HG03175 (cell line): ENCODE results near the gene GFY.

ENCODE experiments used
- ATAC-seq: cut with Tn5 transposase; IDR thresholded peaks from one replicate; pipeline ENCODE4 v1.9.1; 2021; ENCODE audit warnings: mild to moderate bottlenecking, moderate library complexity; ENCODE audit not compliant: unreplicated experiment

The GFY gene

DNA sequence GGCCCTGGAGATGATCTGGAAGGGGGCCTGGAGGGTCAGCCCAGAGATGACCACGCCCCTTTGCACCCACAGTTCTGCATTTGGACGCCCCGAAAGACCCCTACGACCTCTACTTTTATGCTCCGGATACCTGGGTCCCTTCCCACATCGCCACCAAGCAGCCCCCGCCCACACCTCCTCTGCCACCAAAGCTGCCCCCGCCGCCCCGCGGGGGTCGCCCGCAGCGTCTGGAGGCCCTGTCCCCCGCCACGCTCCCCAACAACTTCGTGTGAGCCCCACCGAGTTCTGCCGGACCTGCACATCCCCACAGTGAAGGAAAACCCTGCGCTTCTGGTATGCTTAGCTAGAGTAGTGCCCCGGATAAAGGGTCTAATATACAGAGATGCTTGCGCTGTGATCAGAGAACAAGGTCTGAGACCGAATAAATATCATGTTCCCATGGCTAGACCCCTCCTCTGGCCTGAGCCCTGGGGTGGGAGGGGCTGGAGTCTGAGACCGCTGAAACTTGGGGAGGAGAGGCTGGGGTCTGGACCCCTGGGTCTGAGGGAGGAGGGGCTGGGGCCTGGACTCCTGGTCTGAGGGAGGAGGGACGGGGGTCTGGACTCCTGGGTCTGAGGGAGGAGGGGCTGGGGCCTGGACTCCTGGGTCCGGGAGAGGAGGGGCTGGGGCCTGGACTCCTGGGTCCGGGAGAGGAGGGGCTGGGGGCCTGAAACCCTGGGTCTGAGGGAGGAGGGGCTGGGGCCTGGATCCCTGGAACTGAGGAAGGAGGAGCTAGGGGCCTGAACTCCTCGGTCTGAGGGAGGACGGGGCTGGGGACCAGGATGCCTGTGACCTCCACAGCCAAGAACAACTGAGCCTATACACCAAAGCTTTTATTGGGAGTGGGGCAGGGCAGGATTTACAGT lies 3.6 kb downstream of the GFY start:
- no peak for ATAC-seq

DNA sequence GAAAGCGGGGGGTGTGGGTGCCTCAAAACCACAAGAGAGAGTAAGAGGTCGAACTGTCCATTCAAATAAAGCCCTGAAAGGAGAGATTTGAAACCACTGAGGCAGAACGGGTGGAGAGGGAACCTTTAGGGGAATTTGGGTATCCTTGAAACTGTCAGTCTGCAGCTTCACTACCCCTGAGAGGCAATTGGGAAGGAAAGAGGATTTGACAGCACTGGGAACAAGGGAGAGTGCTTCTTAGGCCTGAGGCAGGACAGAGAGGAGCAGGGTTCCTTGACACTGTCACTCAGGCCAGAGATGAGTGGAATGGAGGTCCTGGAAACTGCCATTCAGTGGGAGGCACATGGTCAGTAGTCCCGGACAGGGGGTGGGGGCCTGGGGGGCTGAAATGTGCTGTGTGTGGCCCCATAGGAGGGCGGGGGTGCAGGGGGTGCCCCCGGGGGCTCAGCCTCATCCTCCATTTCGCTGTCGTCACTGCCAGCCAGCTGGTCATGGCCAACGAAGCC lies 5.0 kb downstream of the GFY start:
- no peak for ATAC-seq

DNA sequence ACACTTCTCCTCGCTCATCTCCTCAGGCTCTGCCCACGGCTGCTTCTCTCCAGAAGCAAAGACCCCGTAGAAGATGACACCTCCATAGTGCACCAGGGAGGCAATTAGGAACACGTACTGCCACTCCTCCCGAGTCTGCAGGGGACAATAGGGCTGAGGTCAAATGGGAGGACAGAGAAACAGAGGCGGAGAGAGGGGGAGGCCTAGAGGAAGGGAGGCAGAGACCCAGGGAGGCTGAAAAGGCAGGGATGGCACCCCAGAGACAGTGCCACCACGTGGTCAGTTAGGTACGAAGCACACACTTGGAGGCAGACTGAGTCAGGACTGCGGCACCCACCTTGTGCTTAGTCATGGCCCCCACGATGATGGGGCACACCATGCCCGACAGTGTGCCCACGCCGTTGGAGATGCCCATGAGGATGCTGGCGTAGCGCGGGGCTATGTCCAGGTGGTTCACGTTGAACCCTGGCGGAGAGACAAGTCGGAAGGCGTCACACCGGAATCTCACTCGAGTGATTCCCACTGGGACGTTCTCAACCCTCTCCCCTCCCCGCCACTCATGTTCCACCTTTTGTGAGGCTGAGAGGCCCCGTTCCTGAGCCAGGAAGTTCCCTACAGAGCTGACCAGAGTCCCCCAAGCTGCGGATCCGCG lies 5.6 kb downstream of the GFY start:
- ATAC-seq: no peak

DNA sequence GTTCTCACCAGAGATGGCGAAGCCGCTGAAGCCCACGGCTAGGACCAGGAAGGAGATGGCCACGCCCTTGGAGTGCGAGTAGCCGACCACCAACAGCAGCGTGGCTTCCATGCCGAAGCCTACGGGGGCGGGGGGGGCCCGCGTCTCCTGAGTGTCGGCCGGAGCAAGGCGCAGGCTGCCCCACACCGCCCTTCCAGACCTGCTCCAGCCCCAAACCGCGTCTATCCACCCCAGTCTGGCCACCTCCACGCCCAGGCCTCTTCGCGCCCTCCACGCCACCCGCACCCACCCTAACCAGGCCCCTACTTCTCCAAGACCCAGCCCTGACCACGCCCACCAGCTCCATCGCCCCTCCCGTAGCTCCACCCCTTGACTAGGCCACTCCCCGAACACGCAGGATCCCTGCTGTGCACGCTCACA lies 6.2 kb downstream of the GFY start:
- no peak for ATAC-seq

DNA sequence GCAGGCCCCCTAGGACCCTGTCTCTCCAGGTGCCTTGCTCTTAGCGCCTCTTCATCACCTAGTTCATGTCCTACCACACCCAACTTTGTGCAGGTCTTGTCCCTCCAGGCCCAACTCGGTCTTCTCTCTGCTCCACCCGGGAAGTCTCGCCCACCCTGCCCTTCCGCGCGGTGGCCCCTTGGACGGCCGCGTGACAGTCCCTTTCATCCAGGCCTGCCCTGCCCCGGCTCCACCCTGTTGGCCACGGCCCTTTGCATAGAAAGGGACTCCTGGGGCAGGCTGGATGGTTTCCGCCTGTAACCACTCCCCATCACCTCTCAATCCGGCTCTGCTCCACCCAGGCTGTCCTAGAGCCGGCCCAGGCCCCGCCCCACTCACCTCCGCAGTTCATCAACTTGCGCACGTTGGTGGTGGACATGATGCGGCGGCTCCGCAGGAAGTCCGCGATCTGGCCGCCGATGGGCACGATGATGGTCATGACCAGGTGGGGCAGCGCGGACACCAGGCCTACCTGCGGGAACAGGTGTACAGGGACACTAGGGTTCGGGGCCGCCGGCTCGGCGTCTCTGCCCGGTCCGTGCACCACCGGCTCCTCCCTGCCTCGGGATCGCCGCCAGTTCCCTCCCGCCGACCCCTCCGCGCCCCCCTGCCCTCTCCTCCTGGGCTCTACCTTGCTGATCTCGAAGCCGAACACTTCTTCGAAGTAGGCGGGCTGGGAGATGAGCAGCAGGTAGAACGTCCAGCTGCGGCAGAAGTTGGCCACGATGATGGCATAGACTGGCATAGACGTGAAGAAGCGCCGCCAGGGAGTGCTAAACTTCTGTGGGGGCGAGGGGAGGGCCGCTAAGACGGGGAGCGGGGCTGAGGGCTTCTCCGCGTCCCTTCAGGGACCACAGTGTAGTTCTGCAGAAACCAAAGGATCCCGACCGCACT lies 7.2 kb downstream of the GFY start:
- ATAC-seq: no peak

DNA sequence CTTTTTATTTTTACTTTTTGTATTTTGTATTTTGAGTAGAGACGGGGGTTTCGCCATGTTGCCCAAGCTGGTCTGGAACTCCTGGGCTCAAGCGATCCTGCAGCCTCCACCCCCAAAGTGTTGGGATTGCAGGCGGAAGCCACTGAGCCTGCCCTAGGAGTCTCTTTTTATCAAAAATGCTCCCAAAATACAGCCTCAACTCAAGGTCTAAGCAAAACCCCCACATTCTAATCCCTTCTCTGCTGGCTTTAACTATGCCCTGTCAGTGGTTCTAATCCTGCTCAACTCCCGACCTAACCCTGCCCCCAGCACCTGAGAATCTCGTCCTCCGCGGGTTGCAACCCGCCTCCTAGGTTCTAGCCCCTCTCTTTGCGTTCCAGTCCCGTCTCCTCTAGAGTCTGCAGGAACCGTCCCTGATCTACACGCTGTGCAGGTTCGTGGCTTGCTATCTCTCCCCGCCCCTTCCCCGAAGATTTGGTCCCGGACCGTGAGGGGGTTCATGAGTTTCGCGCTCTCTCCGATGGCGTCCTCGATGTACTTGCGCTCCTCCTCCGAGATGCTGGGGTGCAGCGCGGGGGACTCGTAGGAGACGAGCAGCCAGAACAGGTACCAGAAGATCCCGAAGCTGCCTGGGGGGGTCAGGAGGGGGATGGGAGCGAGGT lies 8.2 kb downstream of the GFY start:
- no peak for ATAC-seq

DNA sequence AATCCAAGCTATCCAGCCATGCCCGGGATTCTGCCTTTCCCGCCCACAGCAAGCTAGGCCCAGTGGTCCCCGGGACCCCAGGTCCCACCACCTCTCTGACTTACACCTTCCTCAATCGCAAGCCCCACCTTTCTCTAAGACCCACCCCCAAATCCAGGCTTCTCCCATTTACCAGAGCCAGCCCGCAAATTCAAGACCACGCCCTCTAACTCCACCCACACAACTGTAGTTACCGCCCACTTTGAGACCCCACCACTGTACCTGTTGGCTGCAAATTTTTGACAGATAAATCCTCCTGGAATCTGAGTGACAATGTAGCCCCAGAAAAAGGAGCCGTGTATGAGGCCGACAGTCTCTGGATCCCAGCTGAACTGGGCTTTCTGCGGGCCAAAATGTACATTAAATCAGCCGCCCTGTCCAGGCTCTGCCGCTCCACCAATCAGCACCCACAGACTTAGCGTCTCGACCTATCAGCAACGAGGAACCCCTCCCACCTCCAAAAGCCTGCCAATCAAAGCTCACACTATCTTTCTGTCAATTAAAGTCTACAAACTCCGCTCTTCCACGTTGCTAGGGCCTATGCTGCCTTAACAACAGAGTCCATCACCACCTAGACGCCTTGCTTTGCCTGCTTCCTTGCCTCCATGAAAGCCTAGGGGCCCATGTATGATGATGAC lies 9.9 kb downstream of the GFY start:
- ATAC-seq: no peak

DNA sequence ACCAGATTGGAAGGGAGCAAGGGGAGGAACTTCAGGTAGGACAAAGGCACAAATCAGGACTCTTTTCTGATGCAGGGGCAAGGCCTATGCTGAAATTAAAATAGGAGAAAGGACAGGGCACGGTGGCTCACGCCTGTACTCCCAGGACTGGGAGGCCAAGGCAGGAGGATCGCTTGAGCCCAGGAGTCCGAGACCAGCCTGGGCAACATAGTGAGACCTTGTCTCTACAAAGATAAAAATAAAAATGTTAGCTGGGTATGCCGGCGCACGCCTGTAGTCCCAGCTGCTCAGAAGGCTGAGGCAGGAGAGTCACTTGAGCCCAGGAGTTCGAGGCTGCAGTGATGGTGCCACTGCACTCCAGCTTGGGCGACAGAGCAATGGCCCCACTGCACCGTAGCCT lies 10.5 kb downstream of the GFY start:
- ATAC-seq: no peak

DNA sequence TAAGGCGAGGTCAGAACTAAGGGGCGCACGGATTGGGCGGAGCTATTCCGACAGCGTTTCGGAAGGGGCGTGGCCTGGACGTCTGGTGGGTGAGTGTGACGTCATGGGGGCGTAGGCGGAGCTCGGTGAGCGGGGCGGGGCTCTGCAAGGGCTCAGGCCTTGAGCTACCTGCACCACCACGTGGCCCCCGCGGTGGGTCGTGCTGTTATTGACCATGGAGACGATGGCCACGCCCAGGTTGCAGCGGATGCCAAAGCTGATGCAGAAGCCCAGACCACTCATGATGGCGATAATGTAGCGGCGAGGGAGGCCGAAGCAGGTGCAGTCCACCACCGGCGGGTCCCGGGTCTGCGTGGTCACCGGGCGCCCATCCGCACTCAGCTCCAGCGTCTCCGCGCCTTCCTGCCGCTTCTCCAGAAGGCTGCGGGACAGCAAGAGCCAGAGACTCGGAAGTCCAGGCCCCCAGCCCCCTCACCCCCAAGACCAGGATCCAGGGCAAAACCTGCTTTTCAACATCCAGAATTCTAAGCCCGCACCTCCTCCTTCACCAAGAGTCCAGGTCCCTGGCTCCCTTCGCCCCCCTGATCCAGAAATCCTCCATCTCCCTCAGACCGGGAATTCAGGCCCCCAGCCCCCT lies 11.3 kb downstream of the GFY start:
- no peak for ATAC-seq

DNA sequence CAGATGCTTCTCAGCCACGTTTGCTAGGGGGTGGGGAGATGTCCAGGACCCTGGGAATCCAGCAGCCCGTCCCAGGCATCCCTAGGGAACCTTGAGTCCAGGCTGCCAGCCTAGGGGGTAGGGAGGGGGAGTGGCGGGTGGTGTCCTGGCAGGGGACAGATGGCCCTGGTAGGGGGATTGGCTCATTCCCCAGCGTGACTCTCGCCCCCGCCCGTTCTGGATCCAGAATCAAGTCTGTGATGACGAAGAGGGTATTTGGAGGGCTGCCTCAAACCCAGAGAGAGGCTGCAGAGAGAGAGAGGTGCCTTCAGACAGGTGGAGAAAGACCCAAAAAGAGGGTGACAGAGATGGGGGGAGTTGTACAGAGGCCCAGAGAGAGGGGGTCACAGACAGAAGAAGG lies 12.0 kb downstream of the GFY start:
- no peak for ATAC-seq

DNA sequence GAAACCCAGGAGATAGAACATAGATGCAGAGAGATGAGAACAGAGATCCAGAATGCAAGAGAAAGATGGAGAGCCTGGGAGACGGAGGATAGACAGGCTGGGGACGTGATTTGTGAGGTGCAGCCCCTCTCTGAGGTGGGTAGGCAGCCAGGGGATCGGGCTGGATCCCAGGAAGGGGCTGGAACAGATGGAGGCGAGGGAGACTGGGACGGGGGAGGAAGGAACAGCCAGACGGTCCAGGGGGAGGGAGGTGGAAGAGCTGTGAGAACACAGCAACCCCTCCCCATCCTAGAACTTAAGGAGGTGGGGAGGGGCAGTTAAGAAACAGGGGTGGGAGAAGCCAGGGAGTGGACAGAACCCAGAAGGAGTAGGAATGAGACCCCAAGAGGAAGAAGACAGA lies 13.1 kb downstream of the GFY start:
- no peak for ATAC-seq

DNA sequence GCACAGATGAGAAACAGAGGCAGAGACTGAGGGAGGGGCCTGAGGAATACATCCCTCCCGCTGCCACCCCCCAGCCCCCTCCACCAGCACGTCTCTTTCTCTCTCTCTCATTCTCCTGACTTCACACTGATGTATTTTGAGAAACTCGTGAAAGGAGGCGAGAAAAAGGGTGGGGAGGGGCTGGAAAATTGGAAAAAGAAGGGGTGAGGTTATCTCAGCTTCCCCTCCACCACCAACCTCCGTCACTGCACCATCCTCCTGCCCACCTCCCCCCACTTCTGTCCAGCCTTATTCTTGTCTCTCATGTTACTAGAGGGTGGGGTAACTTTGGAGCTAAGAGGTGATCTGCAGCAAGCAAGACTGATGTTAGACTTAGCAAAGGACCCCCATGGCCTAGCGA lies 14.6 kb downstream of the GFY start:
- ATAC-seq: no peak

DNA sequence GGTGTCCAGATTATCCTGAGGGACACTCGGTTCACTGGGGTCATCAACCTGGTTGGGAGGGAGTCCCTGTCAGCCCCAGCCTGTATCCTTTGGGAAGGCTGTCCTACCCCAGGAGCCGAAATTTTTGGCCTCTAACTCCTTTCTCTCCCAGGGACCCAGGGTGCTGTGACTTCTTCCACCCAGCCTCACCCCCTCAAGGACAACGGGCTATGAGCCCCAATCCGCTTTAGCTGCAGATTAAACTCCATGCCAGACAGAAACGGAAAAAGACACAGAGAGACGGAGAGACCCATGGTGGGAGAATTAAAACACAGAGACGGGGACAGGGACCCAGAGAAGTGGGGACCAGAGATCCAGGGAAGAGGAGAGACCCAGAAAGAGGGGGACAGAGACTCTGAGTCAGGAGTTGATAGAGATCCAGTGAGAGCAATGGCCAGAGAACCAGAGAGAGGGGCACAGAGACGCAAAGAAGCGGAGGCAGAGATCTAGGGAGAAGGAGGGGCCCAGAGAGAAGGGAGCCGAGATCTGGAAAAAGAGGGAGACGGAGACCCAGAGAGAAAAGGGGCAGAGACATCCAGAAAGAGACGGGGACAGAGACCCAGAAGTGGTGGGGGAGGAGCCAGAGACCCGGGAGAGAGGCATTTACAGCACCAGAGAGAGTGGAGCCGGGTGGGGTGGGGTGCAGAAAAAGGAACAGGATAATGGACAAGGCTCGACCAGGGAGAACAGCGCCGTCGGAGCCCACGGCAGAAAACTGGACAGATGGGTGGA lies 15.4 kb downstream of the GFY start:
- ATAC-seq: no peak

DNA sequence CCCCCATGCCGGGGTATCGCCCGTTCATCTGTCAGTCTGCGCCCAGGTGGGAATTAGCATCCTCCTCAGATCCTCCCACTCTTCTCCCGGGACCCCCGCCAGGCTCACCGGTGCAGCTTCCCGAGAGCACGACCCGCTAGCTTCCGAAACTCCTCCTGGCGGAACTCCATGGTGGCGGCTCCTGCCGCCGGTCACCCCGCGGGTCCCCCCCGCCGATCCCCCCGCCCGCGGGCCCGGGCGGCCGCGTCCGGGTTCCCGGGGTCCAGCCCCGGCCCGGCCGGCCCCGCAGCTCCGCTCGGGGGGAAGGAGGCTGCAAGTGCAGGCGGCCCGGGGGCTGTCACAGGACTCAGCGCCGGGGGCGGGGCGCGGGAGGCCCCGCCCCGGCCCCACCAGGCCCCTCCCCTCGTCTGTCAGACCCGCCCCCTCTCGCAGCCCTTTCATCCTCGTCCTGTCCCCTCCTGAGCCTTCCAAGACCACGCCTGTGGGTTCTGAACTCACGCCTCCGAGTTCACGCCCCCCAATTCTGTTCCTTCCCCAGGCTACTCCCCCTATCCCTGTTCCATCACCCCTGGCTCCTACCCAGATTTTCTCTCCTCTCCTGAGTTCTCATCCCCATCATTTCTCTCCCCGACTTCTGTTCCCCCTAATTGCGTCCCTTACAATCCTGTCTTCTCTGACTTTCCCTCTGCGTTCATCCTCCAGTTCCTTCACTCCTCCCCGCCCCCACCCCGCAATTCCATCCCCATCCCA lies 16.2 kb downstream of the GFY start, which contains the start of gene SLC17A7:
Gene SLC17A7 (minus strand): TSS at position 318 of the 750 bp plus-strand sequence. CDS start 148 bp downstream, at position 170.
- no peak for ATAC-seq

DNA sequence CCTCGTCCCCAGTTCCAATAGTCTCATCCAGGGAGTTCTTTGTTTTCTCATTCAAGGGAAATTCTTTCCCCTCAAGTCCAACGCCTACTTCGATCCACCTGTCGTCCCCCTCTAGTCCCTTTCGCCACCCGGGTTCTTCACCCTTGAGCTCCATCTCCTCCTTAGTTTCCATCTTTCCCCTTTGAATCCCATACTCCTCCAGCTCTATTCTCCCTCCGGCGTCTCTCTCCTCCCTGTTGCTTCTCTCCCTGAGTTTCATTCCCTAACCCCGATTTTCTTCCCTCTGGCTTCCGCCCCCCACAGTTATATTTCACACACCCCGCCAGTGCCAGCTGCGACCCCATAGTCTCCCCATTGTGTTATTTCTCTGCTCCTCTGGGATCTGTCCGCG lies 16.8 kb downstream of the GFY start:
- no peak for ATAC-seq

DNA sequence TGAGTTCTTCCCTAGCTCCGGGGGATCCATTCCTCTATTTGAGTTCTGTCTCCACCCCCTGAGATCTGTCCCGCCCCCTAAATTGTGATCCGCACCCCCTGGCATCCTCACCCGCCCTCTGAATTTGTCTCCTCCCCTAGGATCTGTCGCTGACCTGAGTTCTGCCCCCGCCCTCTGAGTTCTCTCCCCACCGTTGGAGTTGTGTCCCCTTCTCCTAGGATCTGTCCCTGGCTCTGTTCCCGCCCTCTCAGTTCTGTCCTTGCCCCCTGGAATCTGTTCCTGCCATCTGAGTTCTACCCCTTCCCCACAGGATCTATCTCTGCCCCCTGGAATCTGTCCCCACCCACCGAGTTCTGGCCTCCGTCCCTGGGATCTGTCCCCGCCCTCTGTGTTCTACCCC lies 17.2 kb downstream of the GFY start:
- no peak for ATAC-seq

DNA sequence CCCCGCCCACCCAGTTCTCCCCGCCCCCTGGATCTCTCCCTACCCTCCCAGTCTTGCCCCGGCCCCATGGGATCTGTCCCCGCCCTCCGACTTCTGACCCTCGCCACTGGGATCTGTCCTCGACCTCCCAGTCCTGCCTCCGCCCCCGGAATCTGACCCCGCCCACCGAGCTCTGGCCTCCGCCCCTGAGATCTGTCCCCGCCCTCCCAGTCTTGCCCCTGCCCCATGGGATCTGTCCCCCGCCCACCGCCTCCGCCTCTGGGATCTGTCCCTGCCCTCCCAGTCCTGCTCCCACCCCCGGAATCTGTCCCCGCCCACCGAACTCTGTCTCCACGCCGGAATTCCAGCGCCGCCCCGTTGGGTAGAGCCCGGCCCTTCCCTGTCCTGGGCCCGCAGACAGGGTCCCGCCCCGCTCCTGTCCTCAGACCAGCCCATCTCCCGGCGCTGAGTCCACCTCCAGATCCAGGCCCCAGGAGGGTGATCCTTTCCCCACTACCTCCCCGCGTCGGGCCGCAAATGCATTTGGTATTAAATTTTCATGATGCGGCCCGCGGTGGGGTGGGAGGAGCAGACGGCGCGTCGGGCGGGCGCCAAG lies 17.7 kb downstream of the GFY start:
- ATAC-seq: peak; percentile 4
